DMS79 (cell line): ENCODE results near the gene LYST.
"Not testable (repeated sequence)": the region's sequence is repeated elsewhere in the genome, so short reads cannot be mapped to it uniquely, and the experiment has no call there.

Source experiments
- DNase-seq: peaks from one replicate; lab custom pipeline; 2025; lab: John Stamatoyannopoulos, UW

Gene LYST

DNA sequence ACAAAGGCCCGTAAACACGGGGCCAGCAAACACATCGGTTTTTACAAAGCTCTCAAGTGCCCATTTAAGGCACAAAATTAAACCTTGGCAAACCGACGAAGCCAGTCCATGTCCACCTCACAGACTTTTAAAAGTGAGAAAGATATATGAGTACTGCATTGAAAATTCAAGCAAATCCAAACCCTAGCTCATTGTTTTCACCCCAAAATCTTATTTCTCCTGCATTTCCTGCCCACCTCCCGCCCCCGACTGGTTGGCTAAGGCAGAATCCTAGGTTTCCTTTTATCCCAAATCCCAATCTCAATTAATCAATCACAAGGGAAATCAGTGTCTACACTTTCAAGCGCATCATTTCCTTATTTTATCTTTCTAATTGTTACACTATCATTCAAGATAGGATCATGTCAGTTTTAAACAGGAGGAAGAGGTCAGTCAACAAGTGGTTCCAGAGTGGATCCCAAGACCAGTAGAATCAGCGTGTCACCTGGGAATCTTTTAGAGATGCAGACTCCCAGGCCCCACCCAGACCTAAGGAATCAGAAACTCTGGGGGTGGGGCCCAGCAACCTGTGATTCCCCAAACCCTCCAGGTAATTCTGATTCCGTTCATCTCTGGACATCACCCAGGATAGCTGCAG lies 215.4 kb downstream of the LYST start:
- DNase-seq = no peak

GRCh38 chr1:235650341-235651169 lies 216.2 kb downstream of the LYST start:
- peak; percentile 35 for DNase-seq

DNA sequence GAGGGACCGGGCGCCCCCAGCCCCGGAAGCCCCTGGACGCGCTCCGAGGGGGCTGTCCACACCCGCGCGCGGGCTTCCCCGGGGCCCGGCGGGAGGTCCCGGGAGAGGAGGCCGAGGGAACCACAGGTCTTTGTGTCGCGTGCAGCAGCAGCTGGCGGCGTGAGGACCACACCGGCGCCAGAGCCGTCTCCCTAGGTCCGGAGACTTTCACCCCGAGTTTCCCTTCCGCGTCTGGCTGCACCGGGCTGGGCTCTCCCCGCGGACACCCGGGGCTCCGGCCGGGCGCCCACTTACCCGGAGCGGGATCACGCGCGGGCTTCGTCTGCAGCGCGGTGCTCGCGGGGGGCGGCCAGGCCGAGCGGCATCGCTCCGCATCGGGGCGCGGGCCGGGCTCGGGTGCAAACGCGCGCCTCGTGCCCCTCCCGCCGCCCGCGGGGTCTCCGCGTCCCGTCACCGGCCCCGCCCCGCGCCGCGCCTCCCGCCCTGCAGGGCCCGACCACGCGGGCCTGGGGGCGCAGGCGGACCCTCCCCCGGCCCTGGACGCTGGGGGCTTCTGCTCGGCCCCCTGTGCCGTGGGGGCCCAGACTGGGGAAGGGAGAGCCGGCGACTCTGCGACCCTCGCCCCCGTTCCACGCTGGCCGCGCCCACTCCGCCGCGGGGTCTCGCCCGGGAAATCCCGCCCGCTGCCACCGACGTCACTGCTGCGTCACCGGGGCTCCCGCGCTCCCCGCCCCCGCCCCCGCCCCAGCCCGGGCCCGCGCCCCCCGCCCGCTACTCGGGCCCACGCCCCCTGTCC lies 217.1 kb downstream of the LYST start, which contains the start of gene GNG4:
Gene GNG4 (minus strand): TSS at position 417 of the 796 bp plus-strand sequence. CDS start 65,946 bp downstream, outside the sequence.
- peak; percentile 13 for DNase-seq

- peak; percentile 51 for DNase-seq
These were observed 217.7 kb downstream of the LYST start for GRCh38 chr1:235648954-235649367.

- DNase-seq = peak; percentile 65
These were observed 218.2 kb downstream of the LYST start for GRCh38 chr1:235648407-235648907.

GRCh38 chr1:235647537-235647936 lies 219.2 kb downstream of the LYST start:
- not testable (repeated sequence) for DNase-seq

DNA sequence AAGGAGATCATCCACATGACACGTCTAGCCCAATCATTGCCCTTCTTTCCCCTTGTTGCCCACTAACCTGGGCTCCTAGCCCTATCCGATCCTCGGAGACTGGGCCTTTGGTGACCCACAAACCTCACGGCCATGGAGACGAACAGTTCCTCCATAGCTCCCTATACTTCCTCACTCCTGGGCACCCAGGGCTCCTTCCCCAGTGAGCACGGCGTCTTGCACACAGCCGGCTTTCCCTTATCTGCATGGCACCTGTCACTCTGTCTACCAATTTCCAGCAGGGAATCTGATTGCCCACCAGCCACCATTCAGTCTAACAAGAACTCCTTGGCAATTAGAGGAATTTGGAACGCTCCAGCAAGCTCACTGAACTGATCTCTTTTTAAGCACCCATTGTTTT lies 220.2 kb downstream of the LYST start:
- no peak for DNase-seq

DNA sequence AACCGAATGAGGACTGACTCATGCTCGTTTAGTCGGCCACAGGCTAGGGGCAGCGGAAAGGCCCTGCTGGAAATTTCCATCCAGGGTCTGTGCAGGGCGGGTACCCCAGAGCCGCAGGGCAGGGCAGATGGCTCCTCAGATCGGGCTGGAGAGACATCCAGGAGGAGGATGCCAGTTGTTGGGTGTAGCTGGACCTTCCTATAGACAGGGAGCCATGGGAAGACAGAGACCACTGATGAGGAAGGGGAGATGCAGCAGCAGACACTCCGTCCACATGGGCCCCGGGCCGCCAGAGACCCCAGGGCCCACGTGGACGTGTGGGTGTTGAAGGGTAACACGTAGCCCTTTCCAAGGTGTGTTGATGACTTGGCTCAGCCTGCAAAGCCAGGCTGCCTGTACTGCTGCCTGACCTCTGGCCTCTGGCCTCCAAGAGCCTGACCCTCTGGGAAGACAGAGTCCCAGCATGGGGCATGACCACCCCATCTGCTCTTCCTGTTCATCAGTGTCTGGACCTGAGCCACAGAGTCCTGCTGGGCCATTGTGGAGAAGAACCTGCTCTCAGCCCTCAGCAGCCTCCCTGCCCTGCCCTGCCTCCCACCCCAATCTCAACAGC lies 221.9 kb downstream of the LYST start:
- DNase-seq = no peak

DNA sequence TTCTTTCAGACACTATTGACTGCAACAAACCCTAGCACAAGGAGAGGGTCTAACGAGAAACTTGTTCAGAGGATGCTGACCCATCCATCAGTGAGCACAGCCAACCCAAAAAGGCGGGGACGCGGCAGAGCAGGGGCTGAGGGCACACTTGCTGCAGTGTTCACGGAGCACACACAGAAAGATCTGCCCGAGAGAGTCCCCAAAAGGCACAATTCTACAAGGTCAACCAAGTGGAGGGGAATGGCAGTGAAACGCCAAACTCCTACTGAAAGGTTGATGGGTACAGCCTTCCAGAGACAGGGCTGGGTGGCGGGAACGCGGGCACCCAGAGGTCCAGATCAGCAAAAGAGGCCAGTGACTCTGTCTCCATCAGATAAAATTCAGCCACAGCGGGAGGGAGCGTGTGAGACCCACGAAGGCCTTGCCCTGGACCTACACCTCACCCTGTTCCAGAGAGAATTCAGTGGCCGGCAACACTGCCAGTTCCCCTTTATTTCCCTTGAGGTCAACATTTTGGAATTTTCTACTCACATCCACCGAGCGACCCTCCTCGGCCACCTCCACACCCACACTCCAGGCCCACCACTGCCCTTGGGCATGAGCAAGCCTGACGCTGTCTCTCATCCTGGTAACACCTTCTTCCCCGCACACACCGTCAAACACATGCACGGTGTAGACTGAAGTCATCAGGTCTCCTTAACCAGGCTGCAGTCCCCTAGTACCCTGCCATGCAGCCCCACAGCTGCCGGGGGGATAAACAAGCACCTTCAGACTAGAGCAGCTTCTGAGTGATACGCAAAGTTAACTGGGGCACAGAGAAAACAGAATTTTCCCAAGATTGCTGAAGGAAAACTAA lies 222.6 kb downstream of the LYST start:
- no peak for DNase-seq

DNA sequence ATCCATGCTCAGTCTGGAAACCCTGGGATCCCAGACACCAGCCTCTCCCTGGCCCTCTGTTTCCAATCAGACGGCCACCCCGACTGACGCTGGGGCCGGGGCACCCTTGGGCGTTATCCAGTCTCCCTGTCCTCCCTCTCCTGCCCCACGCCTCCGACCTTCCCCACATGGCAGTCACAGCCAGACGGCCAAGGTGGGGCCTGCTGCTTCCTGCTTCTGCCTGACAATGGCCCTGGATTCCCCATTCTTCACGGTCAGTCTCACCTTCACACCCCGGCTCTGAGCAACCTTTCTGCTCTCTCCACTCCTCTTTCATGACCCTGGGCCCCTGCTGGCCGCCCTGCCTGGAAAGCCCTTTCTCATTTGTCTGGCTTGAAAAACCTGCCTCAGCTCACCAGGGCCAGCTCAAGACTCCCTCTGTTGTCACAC lies 223.7 kb downstream of the LYST start:
- DNase-seq = no peak

DNA sequence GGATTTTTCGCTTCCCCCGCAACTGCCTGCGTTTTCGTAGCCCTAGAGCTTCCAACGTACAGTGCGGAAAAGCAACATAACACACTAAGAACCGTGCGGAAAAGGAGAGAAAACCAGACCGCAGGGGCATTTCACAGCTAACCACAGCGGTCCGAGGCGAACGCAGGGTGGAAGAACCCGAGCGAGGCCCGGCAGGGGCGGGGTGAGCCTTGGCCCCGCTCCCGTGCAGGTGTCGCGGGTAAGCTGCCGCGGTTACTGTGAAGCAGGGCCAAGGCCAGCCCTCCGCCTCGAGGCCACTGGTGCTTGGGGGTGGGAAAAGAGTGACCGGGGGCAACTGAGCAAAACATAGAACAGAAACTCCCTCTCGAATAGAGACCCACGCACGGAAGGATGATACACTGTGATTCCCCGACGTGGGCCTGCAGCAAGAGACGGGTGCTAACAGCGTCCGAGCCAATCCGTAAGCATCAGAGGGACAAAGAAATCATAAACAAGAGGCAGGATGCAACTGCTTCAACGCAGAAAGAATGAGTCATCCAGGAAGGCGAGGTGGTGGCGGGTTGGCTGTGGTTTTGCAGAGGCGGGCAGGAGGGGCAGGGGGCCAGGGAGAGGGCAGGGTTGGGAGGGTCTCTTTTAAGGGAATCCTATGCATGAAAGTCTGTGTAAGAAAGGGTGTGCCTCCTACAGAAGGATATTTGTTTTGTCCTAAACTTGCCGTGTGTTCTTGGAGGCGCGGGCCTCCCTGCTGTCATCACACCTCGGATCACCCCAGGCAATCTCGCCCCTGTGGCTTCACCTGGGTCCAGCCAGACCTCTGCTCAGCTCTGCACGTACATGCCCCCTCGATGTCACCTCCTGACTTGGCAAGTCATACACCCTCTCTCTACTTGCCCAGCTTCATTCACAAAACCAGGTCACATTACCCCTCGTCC lies 224.4 kb downstream of the LYST start:
- DNase-seq = peak; percentile 66

DNA sequence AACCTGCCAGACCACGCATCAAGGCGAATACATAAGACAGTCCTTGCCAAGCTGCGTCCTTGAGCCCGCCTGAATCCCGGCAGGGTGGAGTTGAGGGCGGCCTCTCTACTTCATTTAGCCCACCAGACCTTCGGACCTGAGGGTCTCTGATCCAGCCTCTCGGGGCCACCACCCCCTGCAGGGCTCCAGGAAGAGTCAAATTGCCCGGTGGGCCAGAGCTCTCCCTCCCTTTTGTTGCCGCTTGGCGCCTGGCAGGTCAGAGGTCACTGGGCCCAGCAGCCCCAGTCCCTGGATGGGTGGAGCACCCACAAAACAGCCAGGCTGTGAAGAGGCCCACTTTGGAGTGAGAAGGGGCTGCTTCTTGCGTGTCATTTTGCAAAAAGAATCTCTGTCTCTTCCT lies 226.1 kb downstream of the LYST start:
- DNase-seq = no peak

GRCh38 chr1:235639226-235640205 lies 227.2 kb downstream of the LYST start:
- no peak for DNase-seq

DNA sequence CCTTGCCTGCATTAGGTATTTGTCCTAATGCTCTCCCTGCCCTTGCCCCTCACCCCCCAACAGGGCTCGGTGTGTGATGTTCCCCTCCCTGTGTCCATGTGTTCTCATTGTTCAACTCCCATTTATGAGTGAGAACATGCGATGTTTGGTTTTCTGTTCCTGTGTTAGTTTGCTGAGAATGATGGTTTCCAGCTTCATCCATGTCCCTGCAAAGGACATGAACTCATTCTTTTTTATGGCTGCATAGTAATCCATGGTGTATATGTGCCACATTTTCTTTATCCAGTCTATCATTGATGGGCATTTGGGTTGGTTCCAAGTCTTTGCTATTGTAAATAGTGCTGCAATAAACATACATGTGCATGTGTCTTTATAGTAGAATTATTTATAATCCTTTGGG lies 228.1 kb downstream of the LYST start:
- DNase-seq = not testable (repeated sequence)

- no peak for DNase-seq
These were observed 228.8 kb downstream of the LYST start for GRCh38 chr1:235637756-235638534.

DNA sequence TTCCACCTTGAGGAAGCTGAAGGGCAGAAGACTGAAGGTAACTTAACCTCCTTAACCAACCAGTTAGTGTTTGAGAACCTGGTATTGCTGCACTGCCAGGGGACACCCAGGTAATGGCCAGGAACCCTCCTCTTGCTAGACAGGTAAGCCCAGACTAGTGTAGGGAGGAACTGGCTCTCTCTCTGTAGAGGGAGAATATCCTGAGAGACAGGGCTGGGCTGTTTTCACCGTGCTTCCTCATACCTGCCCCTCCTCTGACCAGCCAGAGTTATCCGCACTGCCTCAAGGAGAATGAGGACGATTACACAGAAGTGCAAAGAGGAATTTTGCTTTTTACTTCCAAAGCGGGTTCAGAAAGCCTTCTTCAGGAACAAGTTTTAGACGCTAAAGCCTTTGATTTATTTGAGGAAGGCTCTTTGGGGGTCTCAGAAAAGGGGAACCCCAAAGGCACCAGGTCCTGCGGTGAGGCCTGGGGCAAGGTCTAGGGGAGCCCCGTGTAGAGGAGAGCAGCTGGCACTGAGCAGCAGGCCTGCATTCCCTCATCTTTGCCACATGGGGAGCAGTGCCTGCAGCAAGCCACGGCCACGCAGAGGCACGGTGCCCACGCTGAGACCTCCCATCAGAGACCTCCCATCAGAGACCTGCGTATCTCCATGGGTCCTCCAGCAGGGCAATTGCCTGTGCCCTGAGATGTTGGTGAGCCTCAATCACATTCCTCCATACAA lies 230.6 kb downstream of the LYST start:
- DNase-seq = no peak
